Keratinocyte (primary cell): ENCODE data around the gene MAX. TPM values are rescaled to one million over a fixed set of nuclear protein-coding genes. Genes with fewer than 3 reads are reported as not detected.

Experiments
- DNase-seq: peaks from one replicate; pipeline ENCODE4 v3.0.0-alpha.2; 2011; ENCODE audit warnings: low read depth, missing footprints, low spot score
- FAIRE-seq: peaks from 2 replicates; lab custom pipeline; 2011; peaks lifted over from hg19 to GRCh38; lab: Jason Lieb, UNC
- H2AFZ ChIP-seq: 2 replicates; pipeline ENCODE4 v1.6.0; 2012; ENCODE audit warnings: low read length, control low read depth, inconsistent platforms; ENCODE audit not compliant: control insufficient read depth
- H3K27ac ChIP-seq: 2 replicates; pipeline ENCODE4 v1.5.1; 2011; ENCODE audit warnings: low read length; ENCODE audit not compliant: control insufficient read depth, insufficient read depth
- H3K27me3 ChIP-seq: 3 replicates; pipeline ENCODE4 v1.6.0; 2011; ENCODE audit warnings: low read length; ENCODE audit not compliant: control insufficient read depth, insufficient read depth; ENCODE audit errors: extremely low read depth
- H3K36me3 ChIP-seq, 2 experiments: 2 replicates in 1 of 2; 3 replicates in 1 of 2; pipeline ENCODE4 v1.5.1; 2011; ENCODE audit warnings: low read length in 2 of 2, mild to moderate bottlenecking in 1 of 2; ENCODE audit not compliant: control insufficient read depth in 2 of 2, insufficient read depth in 2 of 2; ENCODE audit errors: extremely low read depth in 1 of 2
- H3K4me1 ChIP-seq: 3 replicates; pipeline ENCODE4 v1.5.1; 2011; ENCODE audit warnings: low read length; ENCODE audit not compliant: control insufficient read depth, insufficient read depth; ENCODE audit errors: extremely low read depth
- H3K4me2 ChIP-seq: 3 replicates; pipeline ENCODE4 v1.6.0; 2011; ENCODE audit warnings: low read depth, low read length; ENCODE audit not compliant: control insufficient read depth, insufficient read depth; ENCODE audit errors: extremely low read depth
- H3K4me3 ChIP-seq, 3 experiments: fragments of 200-600 bp in 1 of 3; sonication (generic) in 1 of 3; 2 replicates in 2 of 3; 3 replicates in 1 of 3; pipeline ENCODE4 v1.5.1; 2011 to 2016; ENCODE audit warnings: low read length in 3 of 3, mild to moderate bottlenecking in 3 of 3, control low read depth in 2 of 3, inconsistent platforms in 1 of 3, low read depth in 1 of 3, mixed read lengths in 1 of 3, mixed run types in 1 of 3, moderate library complexity in 1 of 3; ENCODE audit not compliant: control insufficient read depth in 2 of 3, insufficient read depth in 2 of 3; ENCODE audit errors: extremely low read depth in 1 of 3
- H3K79me2 ChIP-seq: 2 replicates; pipeline ENCODE4 v1.6.0; 2012; ENCODE audit warnings: low read length; ENCODE audit not compliant: control insufficient read depth, insufficient read depth
- H3K9ac ChIP-seq: 3 replicates; pipeline ENCODE4 v1.6.0; 2011; ENCODE audit warnings: low read length; ENCODE audit not compliant: control insufficient read depth, insufficient read depth; ENCODE audit errors: extremely low read depth
- H3K9me1 ChIP-seq: 3 replicates; pipeline ENCODE4 v1.6.0; 2011; ENCODE audit warnings: low read length; ENCODE audit not compliant: control insufficient read depth, insufficient read depth; ENCODE audit errors: extremely low read depth
- H3K9me3 ChIP-seq: 2 replicates; pipeline ENCODE4 v1.5.1; 2012; ENCODE audit warnings: low read depth, low read length; ENCODE audit not compliant: control insufficient read depth
- H4K20me1 ChIP-seq: 3 replicates; pipeline ENCODE4 v1.6.0; 2011; ENCODE audit warnings: low read length; ENCODE audit not compliant: control insufficient read depth, insufficient read depth; ENCODE audit errors: extremely low read depth
- EZH2 ChIP-seq: IDR thresholded peaks from one replicate; pipeline ENCODE4 v1.6.1; 2012; ENCODE audit warnings: inconsistent platforms, mild to moderate bottlenecking, low read length, moderate library complexity
- dilution Hi-C: fragments of 300-500 bp; cut with MboI; formaldehyde crosslinking; loops from one replicate; pipeline ENCODE4 v1.7.0; 2020; ENCODE audit warnings: low sequenced_read_pairs; ENCODE audit not compliant: extremely low pct_ligation_motif_present
- polyA plus RNA-seq, 5 experiments: library from polyadenylated mRNA; depleted of rRNA in 3 of 5; stranded (reverse) in 3 of 5; stranded (forward) in 1 of 5; unstranded in 1 of 5; fragments of >200 nt; gene quantifications; 1 replicate in 1 of 5; 2 replicates in 3 of 5; 3 replicates in 1 of 5; pipeline versions ENCODE4 v1.2.1 to v1.2.3, GENCODE V29; 2011 to 2012; ENCODE audit warnings: missing spikeins in 2 of 5, low read depth in 1 of 5, low replicate concordance in 1 of 5
- TF ChIP-seq, protein P1 (sequence below), 3 experiments: IDR thresholded peaks in 1 of 3; conservative IDR thresholded peaks in 1 of 3; optimal IDR thresholded peaks in 1 of 3; 2 replicates in 2 of 3; 3 replicates in 1 of 3; pipeline versions ENCODE3 to v1.5.1; 2011; ENCODE audit warnings: low read length in 3 of 3, mild to moderate bottlenecking in 3 of 3, moderate library complexity in 2 of 3, control low read depth in 1 of 3, inconsistent platforms in 1 of 3; ENCODE audit not compliant: insufficient read depth in 2 of 3; ENCODE audit errors: extremely low read depth in 1 of 3

Gene MAX
- polyA plus RNA-seq, 1 donor (not counting 4 experiments of a cell fraction or from before 2014, with no cell fraction given): 65.2 TPM

DNA sequence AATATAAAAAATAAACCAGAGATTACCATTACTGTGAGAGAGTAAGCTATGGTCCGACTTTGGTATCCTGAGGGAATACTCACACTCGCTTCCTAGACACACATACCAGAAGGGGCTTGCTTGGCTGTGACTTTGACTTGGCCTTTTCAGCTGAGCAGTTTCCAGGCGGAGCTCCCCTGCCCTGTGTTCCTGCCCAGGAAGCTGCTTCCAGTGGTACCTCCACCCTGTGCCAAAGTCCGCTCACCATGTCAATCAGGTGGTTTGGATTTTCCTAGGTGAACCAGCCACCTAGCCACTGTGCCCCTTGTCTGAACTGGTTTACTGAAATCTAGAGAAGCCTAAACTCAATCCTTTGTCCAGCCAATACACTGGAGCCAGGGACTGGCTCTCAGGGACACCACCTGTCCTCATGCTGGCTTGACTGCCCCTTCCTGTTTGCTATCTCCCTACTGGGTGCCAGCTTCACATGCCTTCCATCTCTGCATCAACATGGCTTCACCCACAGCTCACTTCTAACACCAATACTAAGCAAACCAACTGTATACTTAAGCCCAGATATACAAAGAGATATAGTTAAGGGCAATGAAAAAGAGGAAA, 28.6 kb downstream of the MAX start:
- H3K9me1 ChIP-seq: no peaks in the 10 kb centered on the region
- H3K79me2 ChIP-seq: no peaks in the 10 kb centered on the region
- H3K9me3 ChIP-seq: no peaks in the 10 kb centered on the region
- dilution Hi-C loops: no loop called here
- H3K4me1 ChIP-seq: peaks cover 15% of the 10 kb centered on the region
- no peak overlapping the region for H3K4me3 ChIP-seq
- no peak overlapping the region for H3K27ac ChIP-seq
- no peak for TF ChIP-seq EZH2
- TF ChIP-seq, protein P1, sequence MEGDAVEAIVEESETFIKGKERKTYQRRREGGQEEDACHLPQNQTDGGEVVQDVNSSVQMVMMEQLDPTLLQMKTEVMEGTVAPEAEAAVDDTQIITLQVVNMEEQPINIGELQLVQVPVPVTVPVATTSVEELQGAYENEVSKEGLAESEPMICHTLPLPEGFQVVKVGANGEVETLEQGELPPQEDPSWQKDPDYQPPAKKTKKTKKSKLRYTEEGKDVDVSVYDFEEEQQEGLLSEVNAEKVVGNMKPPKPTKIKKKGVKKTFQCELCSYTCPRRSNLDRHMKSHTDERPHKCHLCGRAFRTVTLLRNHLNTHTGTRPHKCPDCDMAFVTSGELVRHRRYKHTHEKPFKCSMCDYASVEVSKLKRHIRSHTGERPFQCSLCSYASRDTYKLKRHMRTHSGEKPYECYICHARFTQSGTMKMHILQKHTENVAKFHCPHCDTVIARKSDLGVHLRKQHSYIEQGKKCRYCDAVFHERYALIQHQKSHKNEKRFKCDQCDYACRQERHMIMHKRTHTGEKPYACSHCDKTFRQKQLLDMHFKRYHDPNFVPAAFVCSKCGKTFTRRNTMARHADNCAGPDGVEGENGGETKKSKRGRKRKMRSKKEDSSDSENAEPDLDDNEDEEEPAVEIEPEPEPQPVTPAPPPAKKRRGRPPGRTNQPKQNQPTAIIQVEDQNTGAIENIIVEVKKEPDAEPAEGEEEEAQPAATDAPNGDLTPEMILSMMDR (optimal IDR thresholded peaks at IDR 0.05 in 1 of 3, IDR thresholded peaks at IDR 0.05 in 1 of 3, conservative IDR thresholded peaks at IDR 0.05 in 1 of 3; ENCODE audit: extremely low read depth in 1 of 3, insufficient read depth in 2 of 3, low read length in 3 of 3): no peak
- DNase-seq (no peak), FAIRE-seq (no peak)
- H3K36me3 ChIP-seq: peaks cover 27 to 29% of the 10 kb centered on the region in 2 experiments
- no peaks in the 10 kb centered on the region for H4K20me1 ChIP-seq
- no peak overlapping the region for H3K4me2 ChIP-seq
- H3K9ac ChIP-seq: no peak overlapping the region
- H3K27me3 ChIP-seq: no peaks in the 10 kb centered on the region
- no peak overlapping the region for H2AFZ ChIP-seq

DNA sequence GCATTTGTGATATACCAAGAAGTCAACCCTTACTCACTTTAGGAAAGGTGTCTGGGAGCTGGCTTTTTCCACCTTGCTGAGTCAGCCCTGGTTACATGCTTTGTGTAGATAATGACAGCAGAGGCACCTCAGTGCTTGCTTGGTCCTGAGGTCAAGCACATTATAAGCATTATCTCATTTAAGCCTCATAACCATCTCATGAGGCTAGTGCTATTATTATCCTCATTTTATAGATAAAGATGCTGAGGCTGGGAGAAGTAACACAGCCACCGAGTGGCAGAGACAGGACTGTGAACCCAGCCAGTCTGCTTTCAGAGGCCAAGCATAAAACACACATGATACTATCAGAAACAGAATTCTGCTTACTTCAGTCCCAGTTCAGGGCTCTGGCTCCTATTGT, 29.4 kb downstream of the MAX start:
- no peaks in the 10 kb centered on the region for H4K20me1 ChIP-seq
- dilution Hi-C loops: no loop called here
- H3K36me3 ChIP-seq: peaks cover 27 to 29% of the 10 kb centered on the region in 2 experiments

More for the DNA sequence above, 29.4 kb downstream of the MAX start:
- Histone ChIP-seq H3K9me3 (no peaks in the 10 kb centered on the region), H3K4me1 (peaks cover 15% of the 10 kb centered on the region), H3K4me2 (no peak overlapping the region), H3K9me1 (no peaks in the 10 kb centered on the region), H2AFZ (no peak overlapping the region), H3K9ac (no peak overlapping the region), H3K27ac (no peak overlapping the region), H3K27me3 (no peaks in the 10 kb centered on the region), H3K4me3 (no peak overlapping the region), H3K79me2 (no peaks in the 10 kb centered on the region)
- DNase-seq (no peak), FAIRE-seq (peak; percentile 13)
- TF ChIP-seq, protein P1 (optimal IDR thresholded peaks at IDR 0.05 in 1 of 3, IDR thresholded peaks at IDR 0.05 in 1 of 3, conservative IDR thresholded peaks at IDR 0.05 in 1 of 3; ENCODE audit: extremely low read depth in 1 of 3, insufficient read depth in 2 of 3, low read length in 3 of 3): no peak
- no peak for TF ChIP-seq EZH2
